HG02938 (cell line): ENCODE data around the gene CLCA1.
A peak's percentile ranks its signal among the peaks of the same experiment; 100 is the strongest.

Experiments used
- ATAC-seq: cut with Tn5 transposase; IDR thresholded peaks from one replicate; pipeline ENCODE4 v1.9.1; 2021; ENCODE audit warnings: mild to moderate bottlenecking, moderate library complexity; ENCODE audit not compliant: unreplicated experiment

CLCA1 gene

GRCh38 chr1:86468501-86468977 is at the start of gene CLCA1:
Gene CLCA1 (plus strand): TSS chr1:86468927. CDS start chr1:86468972, 45 bp downstream.
- ATAC-seq = no peak

- peak; percentile 81 for ATAC-seq
These were observed 49.3 kb upstream of the CLCA1 start for GRCh38 chr1:86419277-86419903.

GRCh38 chr1:86421601-86422280 is 47.0 kb upstream of the CLCA1 start:
- no peak for ATAC-seq

- ATAC-seq = no peak
These were observed 45.3 kb upstream of the CLCA1 start for GRCh38 chr1:86423473-86423872.

GRCh38 chr1:86423873-86424272 is 44.9 kb upstream of the CLCA1 start, which contains the start of gene CLCA2:
Gene CLCA2 (plus strand): TSS chr1:86424171. CDS start chr1:86424248, 77 bp downstream.
- no peak for ATAC-seq

GRCh38 chr1:86429122-86429725 is 39.5 kb upstream of the CLCA1 start:
- no peak for ATAC-seq

GRCh38 chr1:86429835-86430234 is 38.9 kb upstream of the CLCA1 start:
- no peak for ATAC-seq

GRCh38 chr1:86430376-86430775 is 38.4 kb upstream of the CLCA1 start:
- ATAC-seq = no peak

GRCh38 chr1:86434059-86434458 is 34.7 kb upstream of the CLCA1 start:
- ATAC-seq = no peak

GRCh38 chr1:86435327-86435726 is 33.4 kb upstream of the CLCA1 start:
- no peak for ATAC-seq

- no peak for ATAC-seq
These were observed 32.7 kb upstream of the CLCA1 start for GRCh38 chr1:86436041-86436440.

- ATAC-seq = no peak
These were observed 27.1 kb upstream of the CLCA1 start for GRCh38 chr1:86441581-86441980.

- no peak for ATAC-seq
These were observed 26.7 kb upstream of the CLCA1 start for GRCh38 chr1:86441997-86442396.

GRCh38 chr1:86445919-86446318 is 22.8 kb upstream of the CLCA1 start:
- no peak for ATAC-seq

GRCh38 chr1:86447198-86447790 is 21.4 kb upstream of the CLCA1 start:
- no peak for ATAC-seq

- no peak for ATAC-seq
These were observed 20.1 kb upstream of the CLCA1 start for GRCh38 chr1:86448670-86449069.

- ATAC-seq = no peak
These were observed 19.6 kb upstream of the CLCA1 start for GRCh38 chr1:86449103-86449502.

GRCh38 chr1:86450847-86451246 is 17.9 kb upstream of the CLCA1 start:
- no peak for ATAC-seq

GRCh38 chr1:86453664-86454063 is 15.1 kb upstream of the CLCA1 start:
- ATAC-seq = no peak

GRCh38 chr1:86455073-86455472 is 13.7 kb upstream of the CLCA1 start:
- ATAC-seq = no peak

GRCh38 chr1:86460998-86461397 is 7.7 kb upstream of the CLCA1 start:
- ATAC-seq = no peak

GRCh38 chr1:86461482-86461881 is 7.2 kb upstream of the CLCA1 start:
- no peak for ATAC-seq
